Measurements from ENCODE around the gene TRIM72. TPM values are rescaled to one million over a fixed set of nuclear protein-coding genes. Genes with fewer than 3 reads are reported as not detected.
"Not testable (repeated sequence)": the region's sequence is repeated elsewhere in the genome, so short reads cannot be mapped to it uniquely, and the experiment has no call there.

TRIM72 gene
- total RNA-seq, 1 experiment from 2014 or later = 1.8 TPM

GRCh38 chr16:31167315-31167714 lies 46.6 kb upstream of the TRIM72 start (continued):
- TF ChIP-seq RELA (CRISPR knock-in tag; IDR thresholded peaks at IDR 0.05; ENCODE audit: borderline replicate concordance) (no peak), ZNF512 (CRISPR knock-in tag; IDR thresholded peaks at IDR 0.05; ENCODE audit: borderline replicate concordance) (no peak), ZNF219 (CRISPR knock-in tag; IDR thresholded peaks at IDR 0.05; ENCODE audit: borderline replicate concordance) (no peak)

- TF ChIP-seq ESRRA (CRISPR knock-in tag; IDR thresholded peaks at IDR 0.05; ENCODE audit: borderline replicate concordance) = no peak
- TF ChIP-seq GTF2I (CRISPR knock-in tag; conservative IDR thresholded peaks at IDR 0.05) = no peak
- TF ChIP-seq SOX15 (CRISPR knock-in tag; IDR thresholded peaks at IDR 0.05) = no peak
- no peak for TF ChIP-seq CDX4 (CRISPR knock-in tag; IDR thresholded peaks at IDR 0.05; ENCODE audit: borderline replicate concordance)
- TF ChIP-seq NR3C1 (CRISPR knock-in tag; conservative IDR thresholded peaks at IDR 0.05; ENCODE audit: low read depth) = no peak
- TF ChIP-seq E2F4 (CRISPR knock-in tag; IDR thresholded peaks at IDR 0.05; ENCODE audit: borderline replicate concordance, low read depth) = no peak
- TF ChIP-seq SMAD4 (CRISPR knock-in tag; IDR thresholded peaks at IDR 0.05) = no peak
- no peak for TF ChIP-seq RORB (CRISPR knock-in tag; IDR thresholded peaks at IDR 0.05)
- TF ChIP-seq ZNF281 (CRISPR knock-in tag; IDR thresholded peaks at IDR 0.05) = no peak
- TF ChIP-seq ATF1 (CRISPR knock-in tag; IDR thresholded peaks at IDR 0.05) = no peak
- TF ChIP-seq ATF2 (CRISPR knock-in tag; IDR thresholded peaks at IDR 0.05; ENCODE audit: borderline replicate concordance, low read depth) = no peak
- no peak for TF ChIP-seq NR1H2 (CRISPR knock-in tag; IDR thresholded peaks at IDR 0.05)
- peaks cover 16% of the 10 kb centered on the region for H3K4me1 Mint-ChIP-seq
- H3K9me3 Mint-ChIP-seq = peaks cover 11% of the 10 kb centered on the region
- H3K4me3 Mint-ChIP-seq = no peak overlapping the region
- DNase-seq (ENCODE audit: low spot score) (no peak), ATAC-seq (no peak)
- ChIA-PET CTCF (no interaction called here), POLR2A (no interaction called here)
- no peaks in the 10 kb centered on the region for H3K36me3 Mint-ChIP-seq
- no peak overlapping the region for H3K27ac Mint-ChIP-seq
- H3K27me3 Mint-ChIP-seq (ENCODE audit: low read depth) = no peaks in the 10 kb centered on the region; the same call in 1 of the 2 replicates
These were observed 45.1 kb upstream of the TRIM72 start for GRCh38 chr16:31168848-31169247.

- H3K27me3 Mint-ChIP-seq (ENCODE audit: low read depth); ATAC-seq; H3K36me3 Mint-ChIP-seq; CTCF ChIA-PET; H3K4me3 Mint-ChIP-seq; POLR2A ChIA-PET; DNase-seq (ENCODE audit: low spot score): not testable (repeated sequence)
- Mint-ChIP-seq H3K4me1 (peaks cover 16% of the 10 kb centered on the region), H3K9me3 (peaks cover 11% of the 10 kb centered on the region), H3K27ac (peak overlapping the region; percentile 9; the same call in 1 of the 2 replicates)
These were observed 43.9 kb upstream of the TRIM72 start for GRCh38 chr16:31170048-31170447.
